Measurements from ENCODE around the gene ELK4. TPM values are rescaled to one million over a fixed set of nuclear protein-coding genes. Genes with fewer than 3 reads are reported as not detected.

The ELK4 gene
- total and polyA plus RNA-seq, 4 donors: 6.0 to 90.4 (median 36.3) TPM

DNA sequence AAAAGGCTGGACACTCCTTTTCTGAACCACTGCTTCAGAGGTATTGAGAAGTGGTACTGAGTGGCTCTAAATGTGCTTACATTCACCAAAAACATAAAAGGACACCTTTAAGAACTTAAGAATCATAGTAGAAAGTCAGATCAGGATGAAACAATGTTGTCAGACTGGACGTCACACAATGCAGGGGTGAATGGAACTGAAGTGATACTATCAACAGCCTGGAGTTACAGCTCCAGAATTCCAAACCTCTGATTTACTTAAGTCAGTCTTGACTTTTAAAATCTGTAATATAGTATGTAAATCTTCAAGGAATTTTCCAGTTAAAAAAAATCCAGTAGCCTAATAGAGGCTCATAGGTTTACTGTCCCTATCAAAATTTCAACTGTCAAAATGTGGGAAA is 19.3 kb downstream of the ELK4 start:
- 83 to 87% methylated on average over 1 of the region's 1 CpG for WGBS, 2 donors
- DNase-seq: no peak
- H3K4me1 ChIP-seq (ENCODE audit: control insufficient read depth in 1 of 2, insufficient read depth in 2 of 2, low read length in 2 of 2): no peaks in the 10 kb centered on the region
- no peak for ATAC-seq (ENCODE audit: low FRiP score)
- H3K27ac ChIP-seq (ENCODE audit: low read depth in 1 of 2, low read length in 2 of 2): no peak overlapping the region
- peaks cover 2 to 7% of the 10 kb centered on the region in 2 donors for H3K36me3 ChIP-seq (ENCODE audit: control insufficient read depth in 1 of 2, insufficient read depth in 2 of 2, low read length in 1 of 2)
- no peak overlapping the region for H3K4me3 ChIP-seq (ENCODE audit: low read length in 2 of 2)
- H3K27me3 ChIP-seq (ENCODE audit: control insufficient read depth in 1 of 2, insufficient read depth in 2 of 2, low read length in 1 of 2): no peaks in the 10 kb centered on the region
- H3K9me3 ChIP-seq (ENCODE audit: control insufficient read depth, low read length): no peaks in the 10 kb centered on the region
- intact Hi-C loops (cut with DNase I): no loop called here

GRCh38 chr1:205612104-205612503 is 19.7 kb downstream of the ELK4 start:
- DNase-seq (no peak), ATAC-seq (ENCODE audit: low FRiP score) (no peak)
- H3K27ac ChIP-seq (ENCODE audit: low read depth in 1 of 2, low read length in 2 of 2): no peak overlapping the region
- 94 to 96% methylated on average over 3 of the region's 3 CpGs for WGBS, 2 donors
- H3K27me3 ChIP-seq (ENCODE audit: control insufficient read depth in 1 of 2, insufficient read depth in 2 of 2, low read length in 1 of 2): no peaks in the 10 kb centered on the region
- intact Hi-C loops (cut with DNase I): no loop called here
- no peaks in the 10 kb centered on the region for H3K9me3 ChIP-seq (ENCODE audit: control insufficient read depth, low read length)
- H3K4me3 ChIP-seq (ENCODE audit: low read length in 2 of 2): no peak overlapping the region
- H3K4me1 ChIP-seq (ENCODE audit: control insufficient read depth in 1 of 2, insufficient read depth in 2 of 2, low read length in 2 of 2): no peaks in the 10 kb centered on the region
- H3K36me3 ChIP-seq (ENCODE audit: control insufficient read depth in 1 of 2, insufficient read depth in 2 of 2, low read length in 1 of 2): peaks cover 2 to 7% of the 10 kb centered on the region in 2 donors

GRCh38 chr1:205610901-205611466 is 20.8 kb downstream of the ELK4 start:
- ATAC-seq (ENCODE audit: low FRiP score): no peak
- Histone ChIP-seq H3K36me3 (ENCODE audit: control insufficient read depth in 1 of 2, insufficient read depth in 2 of 2, low read length in 1 of 2) (peaks cover 0 to 7% of the 10 kb centered on the region in 2 donors), H3K9me3 (ENCODE audit: control insufficient read depth, low read length) (no peaks in the 10 kb centered on the region), H3K27me3 (ENCODE audit: control insufficient read depth in 1 of 2, insufficient read depth in 2 of 2, low read length in 1 of 2) (no peaks in the 10 kb centered on the region), H3K4me1 (ENCODE audit: control insufficient read depth in 1 of 2, insufficient read depth in 2 of 2, low read length in 2 of 2) (no peaks in the 10 kb centered on the region), H3K4me3 (ENCODE audit: low read length in 2 of 2) (no peak overlapping the region), H3K27ac (ENCODE audit: low read depth in 1 of 2, low read length in 2 of 2) (no peak overlapping the region)
- DNase-seq: no peak
- 68 to 72% methylated on average over 3 of the region's 3 CpGs for WGBS, 2 donors
- intact Hi-C loops (cut with DNase I): no loop called here

DNA sequence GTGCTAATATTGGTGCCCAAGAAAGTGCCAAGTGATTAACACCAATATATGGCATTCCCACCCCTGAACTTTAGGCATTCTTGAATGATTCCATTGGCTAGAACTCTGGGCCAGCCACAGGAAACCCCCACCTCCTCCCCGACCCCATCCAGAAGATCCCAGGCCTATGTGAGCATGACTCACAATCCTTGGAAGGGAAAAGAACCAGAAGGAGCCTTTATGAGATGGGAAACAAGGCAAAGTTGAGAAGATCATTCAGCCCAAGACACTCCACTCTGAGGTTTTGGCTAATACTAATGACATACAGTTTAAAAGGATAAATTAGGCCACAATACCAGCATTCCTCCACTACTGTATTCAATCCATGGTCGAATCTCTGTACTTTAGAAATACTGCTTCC is 21.8 kb downstream of the ELK4 start:
- Histone ChIP-seq H3K27me3 (ENCODE audit: control insufficient read depth in 1 of 2, insufficient read depth in 2 of 2, low read length in 1 of 2) (no peaks in the 10 kb centered on the region), H3K9me3 (ENCODE audit: control insufficient read depth, low read length) (no peaks in the 10 kb centered on the region), H3K27ac (ENCODE audit: low read depth in 1 of 2, low read length in 2 of 2) (no peak overlapping the region), H3K4me3 (ENCODE audit: low read length in 2 of 2) (no peak overlapping the region), H3K4me1 (ENCODE audit: control insufficient read depth in 1 of 2, insufficient read depth in 2 of 2, low read length in 2 of 2) (no peaks in the 10 kb centered on the region), H3K36me3 (ENCODE audit: control insufficient read depth in 1 of 2, insufficient read depth in 2 of 2, low read length in 1 of 2) (peaks cover 0 to 2% of the 10 kb centered on the region in 2 donors)
- DNase-seq (no peak), ATAC-seq (ENCODE audit: low FRiP score) (no peak)
- WGBS, 2 donors: 36 to 38% methylated on average over 2 of the region's 2 CpGs
- intact Hi-C loops (cut with DNase I): no loop called here

DNA sequence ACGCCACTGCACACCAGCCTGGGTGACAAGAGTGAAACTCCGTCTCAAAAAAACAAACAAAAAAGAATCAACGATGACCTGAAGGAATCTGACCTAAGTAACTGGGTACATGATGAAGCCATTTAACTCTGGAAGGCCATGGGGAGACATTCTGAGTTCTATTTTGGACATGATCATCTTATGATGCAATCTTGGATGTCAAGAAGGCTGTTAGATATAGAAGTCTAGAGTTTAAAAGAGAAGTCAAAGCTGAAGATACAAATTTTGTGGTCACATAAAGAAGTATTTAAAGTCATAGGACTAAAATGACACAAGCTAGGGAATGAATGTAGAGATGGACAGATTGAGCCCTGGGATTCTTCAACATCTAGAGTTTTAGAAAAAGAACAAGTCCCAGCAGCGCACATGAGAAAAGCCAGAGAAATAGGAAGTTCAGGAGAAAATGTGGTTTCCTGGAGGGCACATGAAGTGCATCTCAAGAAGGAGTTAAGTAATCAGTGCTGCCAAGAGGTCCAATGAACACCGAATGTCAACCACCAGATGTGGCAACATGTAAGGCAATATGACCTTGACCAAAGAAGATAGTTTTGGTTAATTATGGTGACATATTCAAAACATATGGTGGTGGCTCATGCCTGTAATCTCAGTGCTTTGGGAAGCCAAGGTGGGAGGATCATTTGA is 26.8 kb downstream of the ELK4 start:
- no peaks in the 10 kb centered on the region for H3K27me3 ChIP-seq (ENCODE audit: control insufficient read depth in 1 of 2, insufficient read depth in 2 of 2, low read length in 1 of 2)
- no peaks in the 10 kb centered on the region for H3K4me1 ChIP-seq (ENCODE audit: control insufficient read depth in 1 of 2, insufficient read depth in 2 of 2, low read length in 2 of 2)
- H3K4me3 ChIP-seq (ENCODE audit: low read length in 2 of 2): no peak overlapping the region
- no peak for DNase-seq
- no peaks in the 10 kb centered on the region for H3K9me3 ChIP-seq (ENCODE audit: control insufficient read depth, low read length)
- WGBS, 2 donors: 93 to 95% methylated on average over 5 of the region's 5 CpGs
- ATAC-seq (ENCODE audit: low FRiP score): no peak
- H3K27ac ChIP-seq (ENCODE audit: low read depth in 1 of 2, low read length in 2 of 2): no peak overlapping the region
- H3K36me3 ChIP-seq (ENCODE audit: control insufficient read depth in 1 of 2, insufficient read depth in 2 of 2, low read length in 1 of 2): no peaks in the 10 kb centered on the region
- intact Hi-C loops (cut with DNase I): no loop called here

- Histone ChIP-seq H3K27me3 (ENCODE audit: control insufficient read depth in 1 of 2, insufficient read depth in 2 of 2, low read length in 1 of 2) (no peaks in the 10 kb centered on the region), H3K4me3 (ENCODE audit: low read length in 2 of 2) (no peak overlapping the region), H3K27ac (ENCODE audit: low read depth in 1 of 2, low read length in 2 of 2) (no peak overlapping the region), H3K36me3 (ENCODE audit: control insufficient read depth in 1 of 2, insufficient read depth in 2 of 2, low read length in 1 of 2) (no peaks in the 10 kb centered on the region), H3K4me1 (ENCODE audit: control insufficient read depth in 1 of 2, insufficient read depth in 2 of 2, low read length in 2 of 2) (no peaks in the 10 kb centered on the region), H3K9me3 (ENCODE audit: control insufficient read depth, low read length) (no peaks in the 10 kb centered on the region)
- 91 to 94% methylated on average over 5 of the region's 5 CpGs for WGBS, 2 donors
- intact Hi-C loops (cut with DNase I): no loop called here
- DNase-seq (no peak), ATAC-seq (ENCODE audit: low FRiP score) (no peak)
Measured at GRCh38 chr1:205604059-205604458, 27.8 kb downstream of the ELK4 start.

DNA sequence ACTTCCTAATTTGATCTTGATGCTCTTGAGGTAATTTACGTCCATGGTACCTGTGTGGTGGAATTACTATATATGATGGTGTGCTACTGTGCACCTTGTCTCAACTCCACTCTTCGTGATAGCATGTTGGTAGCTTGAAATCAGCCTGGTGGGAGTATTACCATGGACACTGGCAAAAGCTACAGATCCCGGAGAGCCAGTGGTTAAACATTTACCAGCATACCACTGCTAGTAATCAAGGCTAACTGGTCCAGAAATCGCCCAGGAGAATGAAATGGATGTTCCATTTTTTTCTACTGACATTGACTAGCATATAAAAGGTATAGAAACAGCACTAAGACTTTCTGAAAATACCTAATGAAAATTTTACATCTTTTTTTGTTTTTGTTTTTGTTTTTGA is 30.6 kb downstream of the ELK4 start:
- H3K27ac ChIP-seq (ENCODE audit: low read depth in 1 of 2, low read length in 2 of 2): no peak overlapping the region
- no peaks in the 10 kb centered on the region for H3K36me3 ChIP-seq (ENCODE audit: control insufficient read depth in 1 of 2, insufficient read depth in 2 of 2, low read length in 1 of 2)
- H3K4me3 ChIP-seq (ENCODE audit: low read length in 2 of 2): no peak overlapping the region
- no peak for ATAC-seq (ENCODE audit: low FRiP score)
- no peaks in the 10 kb centered on the region for H3K27me3 ChIP-seq (ENCODE audit: control insufficient read depth in 1 of 2, insufficient read depth in 2 of 2, low read length in 1 of 2)
- H3K4me1 ChIP-seq (ENCODE audit: control insufficient read depth in 1 of 2, insufficient read depth in 2 of 2, low read length in 2 of 2): no peaks in the 10 kb centered on the region
- intact Hi-C loops (cut with DNase I): no loop called here
- DNase-seq: no peak
- WGBS, 2 donors: 90 to 92% methylated on average over 4 of the region's 4 CpGs
- H3K9me3 ChIP-seq (ENCODE audit: control insufficient read depth, low read length): no peaks in the 10 kb centered on the region

- no peaks in the 10 kb centered on the region for H3K36me3 ChIP-seq (ENCODE audit: control insufficient read depth in 1 of 2, insufficient read depth in 2 of 2, low read length in 1 of 2)
- DNase-seq (no peak), ATAC-seq (ENCODE audit: low FRiP score) (no peak)
- H3K27me3 ChIP-seq (ENCODE audit: control insufficient read depth in 1 of 2, insufficient read depth in 2 of 2, low read length in 1 of 2): no peaks in the 10 kb centered on the region
- intact Hi-C loops (cut with DNase I): no loop called here
- no peaks in the 10 kb centered on the region for H3K4me1 ChIP-seq (ENCODE audit: control insufficient read depth in 1 of 2, insufficient read depth in 2 of 2, low read length in 2 of 2)
- no peaks in the 10 kb centered on the region for H3K9me3 ChIP-seq (ENCODE audit: control insufficient read depth, low read length)
- 56 to 58% methylated on average over 1 of the region's 1 CpG for WGBS, 2 donors
- no peak overlapping the region for H3K4me3 ChIP-seq (ENCODE audit: low read length in 2 of 2)
- peak overlapping the region; percentile 8 to 15 for H3K27ac ChIP-seq (ENCODE audit: low read depth in 1 of 2, low read length in 2 of 2)
Measured at GRCh38 chr1:205600085-205600484, 31.7 kb downstream of the ELK4 start.

DNA sequence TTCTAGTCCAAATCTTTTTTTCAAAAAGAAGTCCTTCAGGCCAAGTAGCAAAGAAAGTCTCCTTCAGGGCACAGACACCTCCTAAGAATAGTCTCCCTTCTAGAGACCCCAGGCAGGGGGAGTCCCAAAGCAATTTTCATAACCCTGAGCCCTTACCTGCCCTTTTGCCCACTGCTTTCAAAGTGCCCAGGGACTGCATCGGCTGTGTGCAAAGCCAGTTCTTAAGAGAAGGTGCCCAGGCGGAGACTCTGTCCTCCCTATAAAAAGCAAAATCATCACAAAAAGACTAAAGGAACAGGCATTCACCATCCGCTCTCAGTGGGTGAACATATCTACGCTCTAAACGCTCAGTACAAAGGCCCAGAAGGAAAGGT is 32.2 kb downstream of the ELK4 start:
- DNase-seq (no peak), ATAC-seq (ENCODE audit: low FRiP score) (no peak)
- H3K27ac ChIP-seq (ENCODE audit: low read depth in 1 of 2, low read length in 2 of 2): peak overlapping the region; percentile 15 to 84
- WGBS, 2 donors: 17 to 19% methylated on average over 5 of the region's 5 CpGs
- no peak overlapping the region for H3K4me3 ChIP-seq (ENCODE audit: low read length in 2 of 2)
- H3K36me3 ChIP-seq (ENCODE audit: control insufficient read depth in 1 of 2, insufficient read depth in 2 of 2, low read length in 1 of 2): no peaks in the 10 kb centered on the region
- H3K27me3 ChIP-seq (ENCODE audit: control insufficient read depth in 1 of 2, insufficient read depth in 2 of 2, low read length in 1 of 2): no peaks in the 10 kb centered on the region
- intact Hi-C loops (cut with DNase I): loop anchor here in 1 of 2 donors (2.0 kb wide), 1 partner anchor 31 kb away; no protein-coding TSS in a partner anchor
- H3K4me1 ChIP-seq (ENCODE audit: control insufficient read depth in 1 of 2, insufficient read depth in 2 of 2, low read length in 2 of 2): no peaks in the 10 kb centered on the region
- H3K9me3 ChIP-seq (ENCODE audit: control insufficient read depth, low read length): no peaks in the 10 kb centered on the region

Measured in aorta (tissue), 5 donors.